22Rv1 (cell line): ENCODE data around the gene PEX14.

Experiments used
- ZFX ChIP-seq: fragments of 450-650 bp; IDR thresholded peaks from 2 replicates; pipeline ENCODE4 v1.6.1; 2017; ENCODE audit warnings: antibody characterized with exemption, borderline replicate concordance
- TF ChIP-seq, protein P1 (sequence below): fragments of 450-650 bp; IDR thresholded peaks from 2 replicates; pipeline ENCODE4 v1.5.1; 2017; ENCODE audit warnings: mild to moderate bottlenecking

DNA sequence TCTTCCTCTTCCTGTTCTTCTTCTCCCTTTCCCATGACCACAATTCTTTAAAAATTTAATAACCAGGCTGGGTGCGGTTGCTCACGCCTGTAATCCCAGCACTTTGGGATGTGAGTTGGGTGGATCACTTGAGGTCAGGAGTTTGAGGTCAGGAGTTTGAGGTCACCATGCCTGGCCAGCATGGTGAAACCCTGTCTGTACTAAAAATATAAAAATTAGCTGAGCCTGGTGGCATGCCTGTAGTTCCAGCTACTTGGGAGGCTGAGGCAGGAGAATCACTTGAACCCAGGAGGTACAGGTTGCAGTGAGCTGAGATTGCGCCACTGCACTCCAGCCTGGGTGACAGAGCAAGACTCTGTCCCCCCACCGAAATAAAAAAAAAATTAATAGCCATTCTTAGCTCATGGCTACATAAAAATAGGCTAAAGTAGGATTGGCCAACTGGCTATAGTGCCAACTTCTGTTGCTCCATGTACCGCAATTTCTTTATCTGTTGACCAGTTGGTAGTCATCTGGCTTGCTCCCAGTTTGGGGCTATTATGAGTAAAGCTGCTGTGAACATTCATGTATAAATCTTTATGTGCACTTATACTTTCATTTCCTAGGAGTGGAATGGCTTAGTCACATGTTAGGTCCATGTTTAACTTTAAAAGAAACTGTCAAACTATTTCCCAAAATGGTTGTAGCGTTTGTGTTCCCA, 136.3 kb downstream of the PEX14 start:
- TF ChIP-seq ZFX: no peak
- TF ChIP-seq, protein P1, sequence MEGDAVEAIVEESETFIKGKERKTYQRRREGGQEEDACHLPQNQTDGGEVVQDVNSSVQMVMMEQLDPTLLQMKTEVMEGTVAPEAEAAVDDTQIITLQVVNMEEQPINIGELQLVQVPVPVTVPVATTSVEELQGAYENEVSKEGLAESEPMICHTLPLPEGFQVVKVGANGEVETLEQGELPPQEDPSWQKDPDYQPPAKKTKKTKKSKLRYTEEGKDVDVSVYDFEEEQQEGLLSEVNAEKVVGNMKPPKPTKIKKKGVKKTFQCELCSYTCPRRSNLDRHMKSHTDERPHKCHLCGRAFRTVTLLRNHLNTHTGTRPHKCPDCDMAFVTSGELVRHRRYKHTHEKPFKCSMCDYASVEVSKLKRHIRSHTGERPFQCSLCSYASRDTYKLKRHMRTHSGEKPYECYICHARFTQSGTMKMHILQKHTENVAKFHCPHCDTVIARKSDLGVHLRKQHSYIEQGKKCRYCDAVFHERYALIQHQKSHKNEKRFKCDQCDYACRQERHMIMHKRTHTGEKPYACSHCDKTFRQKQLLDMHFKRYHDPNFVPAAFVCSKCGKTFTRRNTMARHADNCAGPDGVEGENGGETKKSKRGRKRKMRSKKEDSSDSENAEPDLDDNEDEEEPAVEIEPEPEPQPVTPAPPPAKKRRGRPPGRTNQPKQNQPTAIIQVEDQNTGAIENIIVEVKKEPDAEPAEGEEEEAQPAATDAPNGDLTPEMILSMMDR: no peak
